Adrenal gland (tissue), 12 donors: ENCODE results near the gene CARTPT. TPM values are rescaled to one million over a fixed set of nuclear protein-coding genes. Genes with fewer than 3 reads are reported as not detected.

ENCODE experiments used
- DNase-seq, 7 donors: peaks; one replicate each; pipeline ENCODE4 v3.0.0-alpha.2; 2019 to 2020
- H3K27ac ChIP-seq, 5 donors: fragments of 200-600 bp; sonication (generic) in 4 of 5; 1 replicate in 3 of 5; 2 replicates in 2 of 5; pipeline versions ENCODE4 v1.5.1 to v1.8.0; 2016 to 2020; ENCODE audit warnings: mild to moderate bottlenecking in 1 of 5
- H3K27me3 ChIP-seq: fragments of 200-600 bp; 2 replicates; pipeline ENCODE4 v1.8.0; 2021
- H3K36me3 ChIP-seq, 2 donors: fragments of 200-600 bp; replicated peaks in 1 of 2; 1 replicate in 1 of 2; 2 replicates in 1 of 2; pipeline versions ENCODE4 v1.5.1 to v1.8.0; 2018 to 2022
- H3K4me1 ChIP-seq, 2 donors: fragments of 200-600 bp; replicated peaks in 1 of 2; 1 replicate in 1 of 2; 2 replicates in 1 of 2; pipeline versions ENCODE4 v1.5.1 to v1.8.0; 2018 to 2021
- H3K4me3 ChIP-seq, 4 donors: fragments of 200-600 bp; sonication (generic) in 3 of 4; one replicate each; pipeline ENCODE4 v1.5.1; 2016 to 2018
- H3K9me3 ChIP-seq, 3 donors: fragments of 200-600 bp; sonication (generic) in 1 of 3; replicated peaks in 1 of 3; 1 replicate in 2 of 3; 2 replicates in 1 of 3; pipeline versions ENCODE4 v1.5.1 to v1.8.0; 2016 to 2021
- POLR2A ChIP-seq, 2 donors: fragments of 450-650 bp; IDR thresholded peaks; one replicate each; pipeline ENCODE4 v1.6.1; 2017; ENCODE audit warnings: antibody characterized with exemption in 2 of 2, mild to moderate bottlenecking in 2 of 2, moderate library complexity in 1 of 2
- WGBS, 4 donors: extraction: QIAGEN DNeasy Blood & Tissue Kit in 2 of 4; methylation state at CpG; one replicate each; pipeline versions ENCODE4 v1.1.5 to v1.1.7; 2013 to 2017; 5-methylcytosine and 5-hydroxymethylcytosine counted together
- intact Hi-C, 2 donors: fragments of 100-400 bp; cut with DNase I; formaldehyde crosslinking; loops; one replicate each; pipeline versions ENCODE4 v1.14.1 to v1.15.0; 2022 to 2023
- polyA plus RNA-seq, 3 donors: library from polyadenylated mRNA; stranded (reverse); fragments of 200-250 nt in 2 of 3; fragments of 350-450 nt in 1 of 3; fragmentation: Illumina TruSeq in 1 of 3; extraction: RNeasy Lipid Tissue Mini Kit (QIAGEN cat#74804) in 1 of 3; gene quantifications; one replicate each; pipeline ENCODE4 v1.2.3, GENCODE V29; 2013 to 2014
- total RNA-seq, 9 donors: library from RNA; depleted of rRNA in 4 of 9; stranded (reverse); fragments of >200 nt in 4 of 9; fragments of 120-200 nt in 1 of 9; fragmentation: NEBNext Ultra II Directional in 1 of 9; extraction: Animal tissue kit (Norgen Biotek cat#: 25700) in 1 of 9; gene quantifications; one replicate each; pipeline versions ENCODE4 v1.1.0 to v1.2.4, GENCODE V29; 2013 to 2023
- TF ChIP-seq, protein P1 (sequence below), 6 experiments: fragments of 450-650 bp in 4 of 6; fragments of 200-600 bp in 2 of 6; sonication (generic) in 1 of 6; IDR thresholded peaks; 1 replicate in 5 of 6; 2 replicates in 1 of 6; pipeline versions ENCODE4 v1.5.1 to v1.8.0; 2016 to 2021; ENCODE audit warnings: antibody characterized with exemption in 6 of 6, mild to moderate bottlenecking in 2 of 6, moderate library complexity in 1 of 6
- donor health status: healthy with polysubstance abuse.
- donor health status: Bipolar disorder and iron deficiency.
- donor health status: DM: yes; HTN: yes; CAD: no.
- donor health status: DM: no; HTN: no; CAD: no.
- donor health status: DM: no; HTN: no; CAD: no.
- donor health status: DM: yes; HTN: yes; CAD: no.

The CARTPT gene
- total and polyA plus RNA-seq, 12 donors = 0.60 to 317 (median 46.4) TPM; not detected in 1

- no peak overlapping the region for H3K4me3 ChIP-seq
- no peaks in the 10 kb centered on the region for H3K9me3 ChIP-seq
- no peaks in the 10 kb centered on the region for H3K27me3 ChIP-seq
- intact Hi-C loops = loop anchor here (10.0 kb wide), 2 partner anchors 268 to 278 kb away; no protein-coding TSS in a partner anchor
- TF ChIP-seq, protein P1, sequence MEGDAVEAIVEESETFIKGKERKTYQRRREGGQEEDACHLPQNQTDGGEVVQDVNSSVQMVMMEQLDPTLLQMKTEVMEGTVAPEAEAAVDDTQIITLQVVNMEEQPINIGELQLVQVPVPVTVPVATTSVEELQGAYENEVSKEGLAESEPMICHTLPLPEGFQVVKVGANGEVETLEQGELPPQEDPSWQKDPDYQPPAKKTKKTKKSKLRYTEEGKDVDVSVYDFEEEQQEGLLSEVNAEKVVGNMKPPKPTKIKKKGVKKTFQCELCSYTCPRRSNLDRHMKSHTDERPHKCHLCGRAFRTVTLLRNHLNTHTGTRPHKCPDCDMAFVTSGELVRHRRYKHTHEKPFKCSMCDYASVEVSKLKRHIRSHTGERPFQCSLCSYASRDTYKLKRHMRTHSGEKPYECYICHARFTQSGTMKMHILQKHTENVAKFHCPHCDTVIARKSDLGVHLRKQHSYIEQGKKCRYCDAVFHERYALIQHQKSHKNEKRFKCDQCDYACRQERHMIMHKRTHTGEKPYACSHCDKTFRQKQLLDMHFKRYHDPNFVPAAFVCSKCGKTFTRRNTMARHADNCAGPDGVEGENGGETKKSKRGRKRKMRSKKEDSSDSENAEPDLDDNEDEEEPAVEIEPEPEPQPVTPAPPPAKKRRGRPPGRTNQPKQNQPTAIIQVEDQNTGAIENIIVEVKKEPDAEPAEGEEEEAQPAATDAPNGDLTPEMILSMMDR (IDR thresholded peaks at IDR 0.05) = no peak
- no peak overlapping the region for H3K27ac ChIP-seq
- 76 to 85% (median 83%) methylated on average over 4 of the region's 4 CpGs for WGBS, 4 donors
- H3K4me1 ChIP-seq = peaks cover 3 to 9% of the 10 kb centered on the region in 2 donors
- no peak for DNase-seq
- H3K36me3 ChIP-seq = no peaks in the 10 kb centered on the region
Measured at GRCh38 chr5:71752441-71753190, 33.5 kb downstream of the CARTPT start.

- Histone ChIP-seq H3K27ac (peak overlapping the region in 4 of 5 donors; percentile 62 to 80 (median 68)), H3K4me1 (peaks cover 5 to 6% of the 10 kb centered on the region in 2 donors), H3K27me3 (no peaks in the 10 kb centered on the region), H3K36me3 (no peaks in the 10 kb centered on the region), H3K9me3 (no peaks in the 10 kb centered on the region), H3K4me3 (no peak overlapping the region)
- no peak for TF ChIP-seq POLR2A (IDR thresholded peaks at IDR 0.05)
- TF ChIP-seq, protein P1 (IDR thresholded peaks at IDR 0.05) = peak; percentile 68 to 97 (median 92)
- DNase-seq = peak; percentile 87 to 97 (median 94)
- intact Hi-C loops = loop anchor here (10.0 kb wide), 2 partner anchors 273 to 283 kb away; no protein-coding TSS in a partner anchor
- 7 to 11% (median 8%) methylated on average over 14 of the region's 14 CpGs for WGBS, 4 donors
Measured at GRCh38 chr5:71757590-71758543, 38.8 kb downstream of the CARTPT start.

GRCh38 chr5:71762826-71763225, 43.8 kb downstream of the CARTPT start:
- TF ChIP-seq, protein P1 (IDR thresholded peaks at IDR 0.05) = no peak
- TF ChIP-seq POLR2A (IDR thresholded peaks at IDR 0.05) = no peak
- intact Hi-C loops = no loop called here
- no peak for DNase-seq
- Histone ChIP-seq H3K9me3 (no peaks in the 10 kb centered on the region), H3K27me3 (no peaks in the 10 kb centered on the region), H3K27ac (no peak overlapping the region), H3K36me3 (no peaks in the 10 kb centered on the region), H3K4me3 (no peak overlapping the region), H3K4me1 (peaks cover 0 to 3% of the 10 kb centered on the region in 2 donors)
- WGBS, 4 donors = 79 to 92% (median 85%) methylated on average over 5 of the region's 5 CpGs

GRCh38 chr5:71767661-71768060, 48.6 kb downstream of the CARTPT start:
- TF ChIP-seq, protein P1 (IDR thresholded peaks at IDR 0.05) = no peak
- no peak for TF ChIP-seq POLR2A (IDR thresholded peaks at IDR 0.05)
- DNase-seq = no peak
- intact Hi-C loops = no loop called here
- no peaks in the 10 kb centered on the region for H3K9me3 ChIP-seq
- no peaks in the 10 kb centered on the region for H3K4me1 ChIP-seq
- H3K27me3 ChIP-seq = no peaks in the 10 kb centered on the region
- no peak overlapping the region for H3K4me3 ChIP-seq
- no peaks in the 10 kb centered on the region for H3K36me3 ChIP-seq
- H3K27ac ChIP-seq = no peak overlapping the region
